ENCODE results near the gene ERCC1. TPM values are rescaled to one million over a fixed set of nuclear protein-coding genes. Genes with fewer than 3 reads are reported as not detected.

ERCC1 gene
- total RNA-seq, 1 donor from 2014 or later = 123 TPM

- Histone ChIP-seq H3K36me3 (no peaks in the 10 kb centered on the region), H3K9me3 (no peaks in the 10 kb centered on the region), H3K27me3 (no peaks in the 10 kb centered on the region), H3K27ac (peak within 1 kb of the TSS; percentile 97), H3K4me3 (peak within 1 kb of the TSS; percentile 65 to 69), H3K4me1 (peaks cover 41% of the 10 kb centered on the region)
- intact Hi-C loops (cut with DNase I) = no loop called here
- TF ChIP-seq POLR2A (IDR thresholded peaks at IDR 0.05) = peak in 1 of 2 donors; percentile 15
- TF ChIP-seq POLR2AphosphoS5 (IDR thresholded peaks at IDR 0.05; ENCODE audit: insufficient read depth in 1 of 2, low read depth in 1 of 2) = peak in 1 of 2 donors; percentile 24
- TF ChIP-seq CTCF (IDR thresholded peaks at IDR 0.05) = no peak
- peak in 1 of 2 donors; percentile 96 for DNase-seq (ENCODE audit: extremely low spot score in 2 of 2)
Measured at GRCh38 chr19:45404557-45405434, 18.9 kb downstream of the ERCC1 start, which contains the start of gene PPP1R13L. Gene PPP1R13L, minus strand, starts transcription at chr19:45405069. Its CDS starts 6,751 bp downstream, at chr19:45398318.

GRCh38 chr19:45403781-45404556, 19.7 kb downstream of the ERCC1 start:
- Histone ChIP-seq H3K4me3 (peak overlapping the region; percentile 65 to 69), H3K36me3 (no peaks in the 10 kb centered on the region), H3K4me1 (peaks cover 41% of the 10 kb centered on the region), H3K27me3 (no peaks in the 10 kb centered on the region), H3K27ac (peak overlapping the region; percentile 97), H3K9me3 (no peaks in the 10 kb centered on the region)
- no peak for DNase-seq (ENCODE audit: extremely low spot score in 2 of 2)
- TF ChIP-seq POLR2A (IDR thresholded peaks at IDR 0.05) (no peak), POLR2AphosphoS5 (IDR thresholded peaks at IDR 0.05; ENCODE audit: insufficient read depth in 1 of 2, low read depth in 1 of 2) (no peak), CTCF (IDR thresholded peaks at IDR 0.05) (no peak)
- intact Hi-C loops (cut with DNase I) = no loop called here

DNA sequence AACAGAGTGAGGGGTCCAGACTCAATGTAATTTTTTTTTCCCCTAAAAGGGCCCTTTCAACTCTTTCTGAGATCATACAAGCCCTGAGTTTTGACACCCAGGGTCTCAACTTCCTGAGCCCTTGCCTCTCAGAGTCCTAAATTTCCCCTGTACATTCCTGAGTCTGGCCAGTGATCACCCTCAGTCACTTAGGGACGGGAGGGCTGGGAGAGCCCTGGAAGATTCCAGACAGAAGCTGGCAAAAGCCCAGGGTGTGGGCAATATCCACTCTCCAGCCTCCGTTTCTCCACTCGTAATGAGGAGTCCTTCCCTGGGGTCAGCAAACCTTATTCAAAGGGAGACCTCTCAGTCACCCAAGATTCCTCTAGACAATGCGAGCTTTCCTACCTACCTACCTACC, 20.4 kb downstream of the ERCC1 start:
- Histone ChIP-seq H3K4me3 (peak overlapping the region in 1 of 2 donors; percentile 69), H3K9me3 (no peaks in the 10 kb centered on the region), H3K4me1 (peaks cover 48% of the 10 kb centered on the region), H3K27ac (peak overlapping the region; percentile 97), H3K36me3 (no peaks in the 10 kb centered on the region), H3K27me3 (no peaks in the 10 kb centered on the region)
- TF ChIP-seq POLR2AphosphoS5 (IDR thresholded peaks at IDR 0.05; ENCODE audit: insufficient read depth in 1 of 2, low read depth in 1 of 2) (no peak), CTCF (IDR thresholded peaks at IDR 0.05) (no peak), POLR2A (IDR thresholded peaks at IDR 0.05) (no peak)
- intact Hi-C loops (cut with DNase I) = no loop called here
- no peak for DNase-seq (ENCODE audit: extremely low spot score in 2 of 2)

DNA sequence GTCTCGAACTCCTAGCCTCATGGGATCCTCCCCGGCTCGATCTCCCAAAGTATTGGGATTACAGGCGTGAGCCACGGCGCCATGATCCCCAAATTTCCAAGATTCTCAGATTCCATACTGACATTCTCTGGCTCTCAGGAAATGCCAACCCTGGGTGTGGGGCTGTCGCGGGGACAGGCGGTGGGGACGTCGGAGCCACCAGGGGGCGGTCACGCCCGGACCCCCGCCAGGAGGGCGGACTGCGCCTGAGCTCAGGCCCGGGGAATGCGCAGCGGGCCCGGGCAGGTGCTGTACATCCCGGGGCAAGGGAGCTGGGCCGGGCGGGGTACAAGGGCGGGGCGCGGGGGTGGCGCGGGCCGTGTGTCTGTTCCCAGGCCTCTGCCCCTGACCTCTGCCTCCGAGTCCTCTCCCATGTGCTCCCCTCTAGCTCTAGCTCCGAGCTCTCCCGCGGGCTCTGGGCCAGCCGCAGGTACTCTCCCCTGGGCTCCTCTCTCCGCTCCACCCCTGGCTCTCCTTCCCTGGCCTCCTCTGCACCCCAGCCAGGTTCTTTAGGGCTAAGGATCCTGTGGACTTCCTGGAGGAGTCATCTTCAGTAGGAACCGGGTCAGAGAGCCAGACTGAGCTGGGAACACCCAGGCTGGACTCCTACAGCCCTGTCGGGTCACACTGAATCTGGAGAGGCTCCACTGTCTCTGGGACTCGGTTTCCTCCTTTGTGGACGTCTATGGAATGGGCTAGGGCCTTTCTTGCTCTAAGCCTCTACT, 21.2 kb downstream of the ERCC1 start:
- intact Hi-C loops (cut with DNase I) = no loop called here
- DNase-seq (ENCODE audit: extremely low spot score in 2 of 2) = no peak
- Histone ChIP-seq H3K36me3 (no peaks in the 10 kb centered on the region), H3K4me3 (peak overlapping the region; percentile 18 to 69), H3K4me1 (peaks cover 51% of the 10 kb centered on the region), H3K27me3 (no peaks in the 10 kb centered on the region), H3K27ac (peak overlapping the region; percentile 97), H3K9me3 (no peaks in the 10 kb centered on the region)
- TF ChIP-seq CTCF (IDR thresholded peaks at IDR 0.05) (peak in 1 of 3 experiments; percentile 13), POLR2A (IDR thresholded peaks at IDR 0.05) (no peak), POLR2AphosphoS5 (IDR thresholded peaks at IDR 0.05; ENCODE audit: insufficient read depth in 1 of 2, low read depth in 1 of 2) (peak in 1 of 2 donors; percentile 38)

Measured in vagina (tissue), 2 donors.